ENCODE data around the gene ZC3H14.

DNA sequence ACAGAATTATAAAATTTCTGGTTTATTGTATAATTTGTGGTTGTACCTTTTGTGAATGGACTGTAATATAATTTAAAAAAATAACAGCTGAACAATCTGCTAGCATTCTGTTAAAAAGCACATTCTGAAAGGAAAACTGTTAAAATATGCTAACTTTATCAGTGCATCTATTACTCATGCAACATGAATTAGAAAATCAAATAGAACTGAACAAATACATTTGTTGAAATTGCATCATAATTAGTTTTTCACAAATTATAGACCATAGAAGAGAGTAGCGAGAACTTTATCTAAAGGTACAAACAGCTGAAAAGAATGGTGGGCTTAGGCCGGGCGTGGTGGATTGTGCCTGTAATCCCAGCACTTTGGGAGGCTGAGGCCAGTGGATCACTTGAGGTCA, 41.0 kb upstream of the ZC3H14 start:
- TF ChIP-seq CTCF (IDR thresholded peaks at IDR 0.05) (no peak), EZH2phosphoT487 (IDR thresholded peaks at IDR 0.05) (no peak)

Measured in neural progenitor cell (in vitro differentiated cells).